A673 (cell line): ENCODE results near the gene ARMC12.

Experiments
- EZH2 ChIP-seq: fragments of 200-600 bp; sonication (generic); IDR thresholded peaks from 2 replicates; pipeline ENCODE4 v1.6.1; 2017; ENCODE audit warnings: borderline replicate concordance, low read depth, mild to moderate bottlenecking, mixed read lengths, antibody characterized with exemption, low read length; ENCODE audit not compliant: poor library complexity, severe bottlenecking
- TF ChIP-seq, protein P1 (sequence below): fragments of 300-800, 200-600 bp; sonication (generic); conservative IDR thresholded peaks from 2 replicates; pipeline ENCODE4 v1.5.1; 2017; ENCODE audit warnings: low read depth, mild to moderate bottlenecking, antibody characterized with exemption, low read length, moderate library complexity, mixed read lengths

DNA sequence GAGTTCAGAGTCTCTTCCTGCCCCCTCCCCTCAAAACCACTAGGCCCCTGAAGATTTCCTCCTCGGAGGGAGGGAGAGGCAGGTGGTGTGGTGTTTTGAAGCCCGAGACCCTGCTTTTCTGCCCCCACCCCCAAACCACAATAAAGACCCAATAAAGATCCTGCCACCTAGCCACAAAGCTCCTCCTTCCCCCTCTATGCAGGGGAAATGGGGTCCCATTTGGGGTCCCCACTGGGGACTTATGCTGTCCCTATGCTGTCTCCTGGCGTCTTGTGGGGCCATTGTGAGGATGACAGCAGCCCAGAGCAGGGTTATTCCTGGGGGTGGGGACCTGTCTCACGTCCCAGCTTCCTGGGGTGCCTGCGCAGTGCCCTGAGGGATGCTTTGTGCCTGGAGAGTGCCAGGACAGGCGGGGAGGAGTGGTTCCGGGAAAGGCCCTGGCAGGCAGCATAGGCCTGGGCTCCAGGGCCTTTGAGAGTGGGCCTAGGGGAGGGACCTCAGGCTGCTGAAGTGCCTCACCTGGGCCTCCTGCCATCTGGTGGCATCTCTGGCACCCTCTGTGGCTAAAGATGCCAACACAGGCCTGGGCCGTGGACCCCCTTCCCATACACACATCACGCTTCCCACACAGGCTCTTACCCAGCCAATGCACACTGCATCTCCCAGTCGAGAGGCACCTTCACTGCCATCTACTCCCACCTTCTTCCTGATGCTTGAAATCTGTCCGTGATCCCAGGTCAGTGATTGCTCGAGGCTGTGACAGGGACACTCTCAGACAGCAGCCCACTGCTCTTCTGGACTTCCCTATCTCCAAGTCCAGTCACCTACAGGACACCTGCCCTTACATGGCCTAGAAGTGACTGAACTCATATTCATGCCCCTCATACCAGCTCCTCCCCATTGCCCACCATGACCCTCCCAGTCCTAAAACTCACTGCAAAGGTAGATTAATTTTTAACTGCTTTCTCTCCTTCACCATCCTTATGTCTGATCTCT, 7.9 kb upstream of the ARMC12 start:
- TF ChIP-seq, protein P1, sequence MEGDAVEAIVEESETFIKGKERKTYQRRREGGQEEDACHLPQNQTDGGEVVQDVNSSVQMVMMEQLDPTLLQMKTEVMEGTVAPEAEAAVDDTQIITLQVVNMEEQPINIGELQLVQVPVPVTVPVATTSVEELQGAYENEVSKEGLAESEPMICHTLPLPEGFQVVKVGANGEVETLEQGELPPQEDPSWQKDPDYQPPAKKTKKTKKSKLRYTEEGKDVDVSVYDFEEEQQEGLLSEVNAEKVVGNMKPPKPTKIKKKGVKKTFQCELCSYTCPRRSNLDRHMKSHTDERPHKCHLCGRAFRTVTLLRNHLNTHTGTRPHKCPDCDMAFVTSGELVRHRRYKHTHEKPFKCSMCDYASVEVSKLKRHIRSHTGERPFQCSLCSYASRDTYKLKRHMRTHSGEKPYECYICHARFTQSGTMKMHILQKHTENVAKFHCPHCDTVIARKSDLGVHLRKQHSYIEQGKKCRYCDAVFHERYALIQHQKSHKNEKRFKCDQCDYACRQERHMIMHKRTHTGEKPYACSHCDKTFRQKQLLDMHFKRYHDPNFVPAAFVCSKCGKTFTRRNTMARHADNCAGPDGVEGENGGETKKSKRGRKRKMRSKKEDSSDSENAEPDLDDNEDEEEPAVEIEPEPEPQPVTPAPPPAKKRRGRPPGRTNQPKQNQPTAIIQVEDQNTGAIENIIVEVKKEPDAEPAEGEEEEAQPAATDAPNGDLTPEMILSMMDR: no peak
- TF ChIP-seq EZH2: no peak
